ENCODE data around the gene POLR3G.

GRCh38 chr5:90534922-90535321 lies 60.3 kb downstream of the POLR3G start:
- TF ChIP-seq CTCF (IDR thresholded peaks at IDR 0.05) (no peak), POLR2A (IDR thresholded peaks at IDR 0.05) (no peak)

Measured in heart left ventricle (tissue), 13 donors.